GM12878 (cell line): Measurements from ENCODE around the gene MED22.

Source experiments
- CTCF ChIP-seq, 3 experiments: IDR thresholded peaks in 2 of 3; conservative IDR thresholded peaks in 1 of 3; 2 replicates each; pipeline ENCODE4 v1.5.1; 2011; ENCODE audit warnings: low read depth in 3 of 3, low read length in 3 of 3, mild to moderate bottlenecking in 3 of 3, control low read depth in 2 of 3, moderate library complexity in 2 of 3, inconsistent platforms in 1 of 3, mixed read lengths in 1 of 3; ENCODE audit not compliant: control insufficient read depth in 2 of 3, insufficient read depth in 1 of 3; ENCODE audit errors: extremely low read depth in 1 of 3
- ETV6 ChIP-seq, 2 experiments: fragments of 450-650 bp in 1 of 2; IDR thresholded peaks in 1 of 2; conservative IDR thresholded peaks in 1 of 2; 2 replicates each; pipeline ENCODE4 v1.6.1; 2014; ENCODE audit warnings: antibody characterized with exemption in 1 of 2, borderline replicate concordance in 1 of 2, low read depth in 1 of 2, mild to moderate bottlenecking in 1 of 2, moderate library complexity in 1 of 2
- SIN3A ChIP-seq: IDR thresholded peaks from 2 replicates; pipeline ENCODE4 v1.6.1; 2012; ENCODE audit warnings: low read depth, low read length, improper control_type of control experiment

- TF ChIP-seq ETV6 (conservative IDR thresholded peaks at IDR 0.05 in 1 of 2, IDR thresholded peaks at IDR 0.05 in 1 of 2; ENCODE audit: borderline replicate concordance in 1 of 2, low read depth in 1 of 2) (no peak), CTCF (IDR thresholded peaks at IDR 0.05 in 2 of 3, conservative IDR thresholded peaks at IDR 0.05 in 1 of 3; ENCODE audit: control insufficient read depth in 2 of 3, extremely low read depth in 1 of 3, insufficient read depth in 1 of 3, low read depth in 3 of 3, low read length in 3 of 3) (no peak), SIN3A (no peak)
Measured at GRCh38 chr9:133327834-133328484, 20.0 kb downstream of the MED22 start.
